H9 (cell line): Measurements from ENCODE around the gene CPD. TPM values are rescaled to one million over a fixed set of nuclear protein-coding genes. Genes with fewer than 3 reads are reported as not detected.

Source experiments
- DNase-seq: peaks from one replicate; pipeline ENCODE4 v3.0.0-alpha.2; 2017
- H2AFZ ChIP-seq: one replicate; pipeline ENCODE4 v1.6.1; 2013; ENCODE audit warnings: mild to moderate bottlenecking, low read length, control low read depth, moderate library complexity
- H2AK5ac ChIP-seq: 2 replicates; pipeline ENCODE4 v1.6.1; 2013; ENCODE audit warnings: low read length, control low read depth, mixed read lengths; ENCODE audit not compliant: insufficient read length
- H2BK120ac ChIP-seq: one replicate; pipeline ENCODE4 v1.6.1; 2013; ENCODE audit warnings: low read depth, mild to moderate bottlenecking, low read length, control low read depth, inconsistent platforms; ENCODE audit not compliant: poor library complexity, severe bottlenecking
- H2BK12ac ChIP-seq: 2 replicates; pipeline ENCODE4 v1.6.1; 2013; ENCODE audit warnings: low read length, control low read depth, mixed read lengths, low read depth; ENCODE audit not compliant: insufficient read length
- H2BK15ac ChIP-seq: 2 replicates; pipeline ENCODE4 v1.6.1; 2013; ENCODE audit warnings: low read depth, low read length, control low read depth
- H2BK20ac ChIP-seq: one replicate; pipeline ENCODE4 v1.6.1; 2013; ENCODE audit warnings: low read depth, mild to moderate bottlenecking, low read length, control low read depth, inconsistent platforms; ENCODE audit not compliant: poor library complexity, severe bottlenecking
- H2BK5ac ChIP-seq: 2 replicates; pipeline ENCODE4 v1.6.1; 2013; ENCODE audit warnings: low read length, control low read depth, mixed read lengths; ENCODE audit not compliant: insufficient read length
- H3K14ac ChIP-seq: 2 replicates; pipeline ENCODE4 v1.6.1; 2013; ENCODE audit warnings: low read length, control low read depth; ENCODE audit not compliant: insufficient read depth
- H3K18ac ChIP-seq: 2 replicates; pipeline ENCODE4 v1.6.1; 2013; ENCODE audit warnings: low read depth, mild to moderate bottlenecking, mixed read lengths, low read length, control low read depth; ENCODE audit not compliant: insufficient read length
- H3K23ac ChIP-seq: 2 replicates; pipeline ENCODE4 v1.6.1; 2013; ENCODE audit warnings: low read length, control low read depth, mixed read lengths, low read depth; ENCODE audit not compliant: insufficient read length
- H3K23me2 ChIP-seq: 2 replicates; pipeline ENCODE4 v1.6.1; 2013; ENCODE audit warnings: low read depth, mild to moderate bottlenecking, mixed read lengths, low read length, control low read depth; ENCODE audit not compliant: insufficient read length, poor library complexity, severe bottlenecking
- H3K27ac ChIP-seq: 2 replicates; pipeline ENCODE4 v1.5.1; 2013; ENCODE audit warnings: low read length, control low read depth, mixed read lengths, low read depth; ENCODE audit not compliant: insufficient read length
- H3K27me3 ChIP-seq: 2 replicates; pipeline ENCODE4 v1.6.1; 2013; ENCODE audit warnings: low read length, control low read depth, inconsistent platforms; ENCODE audit not compliant: insufficient read depth
- H3K4ac ChIP-seq: 2 replicates; pipeline ENCODE4 v1.6.1; 2013; ENCODE audit warnings: low read depth, mild to moderate bottlenecking, control low read depth, inconsistent platforms, low read length, moderate library complexity
- H3K4me1 ChIP-seq: 2 replicates; pipeline ENCODE4 v1.6.1; 2013; ENCODE audit warnings: low read length, control low read depth, inconsistent platforms; ENCODE audit not compliant: insufficient read depth
- H3K4me2 ChIP-seq: 2 replicates; pipeline ENCODE4 v1.6.1; 2013; ENCODE audit warnings: low read length, control low read depth, mixed read lengths; ENCODE audit not compliant: insufficient read length, insufficient read depth
- H3K56ac ChIP-seq: 2 replicates; pipeline ENCODE4 v1.6.1; 2013; ENCODE audit warnings: low read depth, mild to moderate bottlenecking, mixed read lengths, low read length, control low read depth; ENCODE audit not compliant: insufficient read length
- H3K79me1 ChIP-seq: 2 replicates; pipeline ENCODE4 v1.6.1; 2013; ENCODE audit warnings: low read depth, mild to moderate bottlenecking, moderate library complexity, low read length, control low read depth, inconsistent platforms; ENCODE audit not compliant: insufficient read depth, poor library complexity, severe bottlenecking
- H3K79me2 ChIP-seq: 2 replicates; pipeline ENCODE4 v1.6.1; 2013; ENCODE audit warnings: low read length, control low read depth, inconsistent platforms; ENCODE audit not compliant: insufficient read depth
- H3K9ac ChIP-seq: 2 replicates; pipeline ENCODE4 v1.6.1; 2013; ENCODE audit warnings: low read length, control low read depth, mixed read lengths; ENCODE audit not compliant: insufficient read length; ENCODE audit errors: extremely low read depth
- H3K9me3 ChIP-seq: one replicate; pipeline ENCODE4 v1.6.1; 2013; ENCODE audit warnings: low read depth, low read length, inconsistent platforms; ENCODE audit not compliant: control insufficient read depth
- H3T11ph ChIP-seq: one replicate; pipeline ENCODE4 v1.6.1; 2013; ENCODE audit warnings: mild to moderate bottlenecking, low read length, control low read depth, inconsistent platforms
- H4K20me1 ChIP-seq: one replicate; pipeline ENCODE4 v1.6.1; 2013; ENCODE audit not compliant: control insufficient read depth, insufficient read length, insufficient read depth
- H4K5ac ChIP-seq: 2 replicates; pipeline ENCODE4 v1.6.1; 2013; ENCODE audit warnings: low read depth, mild to moderate bottlenecking, mixed read lengths, low read length, control low read depth; ENCODE audit not compliant: insufficient read length
- H4K8ac ChIP-seq: replicated peaks from 2 replicates; pipeline ENCODE4 v1.6.1; 2013; ENCODE audit warnings: low read length, control low read depth, mixed read lengths, low read depth; ENCODE audit not compliant: insufficient read length
- H4K91ac ChIP-seq: 2 replicates; pipeline ENCODE4 v1.6.1; 2013; ENCODE audit warnings: low read depth, mild to moderate bottlenecking, moderate library complexity, mixed read lengths, low read length, control low read depth; ENCODE audit not compliant: insufficient read length
- H3K27ac Mint-ChIP-seq, 3 experiments: 2 replicates in 2 of 3; 3 replicates in 1 of 3; pipeline ENCODE4 v1.8.0; 2020 to 2021; ENCODE audit warnings: mixed read lengths in 3 of 3, mild to moderate bottlenecking in 1 of 3, moderate library complexity in 1 of 3
- H3K27me3 Mint-ChIP-seq: 2 replicates; pipeline ENCODE4 v1.8.0; 2021; ENCODE audit warnings: low read depth, mild to moderate bottlenecking, moderate library complexity, mixed read lengths
- H3K36me3 Mint-ChIP-seq, 3 experiments: 2 replicates in 2 of 3; 3 replicates in 1 of 3; pipeline ENCODE4 v1.8.0; 2020 to 2021; ENCODE audit warnings: low read depth in 3 of 3, mixed read lengths in 3 of 3; ENCODE audit not compliant: insufficient read depth in 1 of 3
- H3K4me1 Mint-ChIP-seq, 2 experiments: 2 replicates each; pipeline ENCODE4 v1.8.0; 2020; ENCODE audit warnings: mixed read lengths in 2 of 2
- H3K4me3 Mint-ChIP-seq, 2 experiments: 2 replicates in 1 of 2; 3 replicates in 1 of 2; pipeline ENCODE4 v1.8.0; 2020 to 2021; ENCODE audit warnings: mild to moderate bottlenecking in 2 of 2, mixed read lengths in 2 of 2, moderate library complexity in 1 of 2
- H3K9me3 Mint-ChIP-seq, 2 experiments: 2 replicates in 1 of 2; 3 replicates in 1 of 2; pipeline ENCODE4 v1.8.0; 2020; ENCODE audit warnings: mild to moderate bottlenecking in 2 of 2, mixed read lengths in 2 of 2, moderate library complexity in 1 of 2
- CTCF ChIP-seq: fragments of 200-600 bp; sonication (generic); conservative IDR thresholded peaks from 3 replicates; pipeline ENCODE4 v1.8.0; 2021; ENCODE audit warnings: antibody characterized with exemption, mild to moderate bottlenecking
- WGBS: extraction: QIAGEN DNeasy Blood & Tissue Kit; methylation state at CpG from one replicate; pipeline ENCODE4 v1.1.7; 2013; ENCODE audit warnings: missing lambda C conversion rate, low lambda C conversion rate, mixed read lengths; ENCODE audit not compliant: insufficient read length; ENCODE audit errors: extremely low coverage; 5-methylcytosine and 5-hydroxymethylcytosine counted together
- total RNA-seq: library from RNA; stranded (reverse); gene quantifications from 2 replicates; pipeline ENCODE4 v1.2.1, GENCODE V29; 2021

CPD gene
- total RNA-seq, 1 experiment from 2014 or later, result 47.0 TPM

GRCh38 chr17:30360086-30360808, 18.5 kb upstream of the CPD start:
- no peaks in the 10 kb centered on the region for H3K23me2 ChIP-seq
- H4K8ac ChIP-seq, result no peak overlapping the region
- H3K79me2 ChIP-seq, result no peaks in the 10 kb centered on the region
- Mint-ChIP-seq H3K4me3 (no peak overlapping the region), H3K27me3 (no peaks in the 10 kb centered on the region; the same call in 1 of the 2 replicates), H3K36me3 (peaks cover 0 to 6% (median 2%) of the 10 kb centered on the region in 3 experiments; a peak in 3 of 7 replicates), H3K9me3 (peaks cover 4 to 11% of the 10 kb centered on the region in 2 experiments; a peak in 4 of 5 replicates), H3K4me1 (peaks cover 4% of the 10 kb centered on the region in 2 experiments), H3K27ac (no peak overlapping the region)
- H3K23ac ChIP-seq, result no peak overlapping the region
- no peaks in the 10 kb centered on the region for H4K20me1 ChIP-seq
- no peak overlapping the region for H2BK120ac ChIP-seq
- DNase-seq, result no peak
- H3K4me2 ChIP-seq, result no peak overlapping the region
- no peak overlapping the region for H2BK12ac ChIP-seq
- H3K27me3 ChIP-seq, result no peaks in the 10 kb centered on the region
- no peak overlapping the region for H3K4ac ChIP-seq
- H3K9ac ChIP-seq, result no peak overlapping the region
- WGBS, result 100% methylated on average over 1 of the region's 8 CpGs
- no peaks in the 10 kb centered on the region for H3K79me1 ChIP-seq
- no peaks in the 10 kb centered on the region for H3K4me1 ChIP-seq
- H2AK5ac ChIP-seq, result no peak overlapping the region
- H3K18ac ChIP-seq, result no peak overlapping the region
- no peak overlapping the region for H2BK20ac ChIP-seq
- H3K56ac ChIP-seq, result no peak overlapping the region
- H4K91ac ChIP-seq, result no peak overlapping the region
- no peak overlapping the region for H4K5ac ChIP-seq
- TF ChIP-seq CTCF, result no peak
- no peak overlapping the region for H3T11ph ChIP-seq
- no peak overlapping the region for H2AFZ ChIP-seq
- no peaks in the 10 kb centered on the region for H3K9me3 ChIP-seq
- H3K14ac ChIP-seq, result no peak overlapping the region
- no peak overlapping the region for H2BK5ac ChIP-seq
- no peak overlapping the region for H2BK15ac ChIP-seq
- no peak overlapping the region for H3K27ac ChIP-seq
